Cardiac fibroblast (primary cell): ENCODE results near the gene C1orf21.

Experiments used
- DNase-seq, 2 donors: peaks; one replicate each; pipeline versions ENCODE4 v3.0.0 to v3.0.0-alpha.2; 2010; ENCODE audit warnings: low read depth in 2 of 2
- H3K4me3 ChIP-seq, 2 donors: replicated peaks in 1 of 2; 1 replicate in 1 of 2; 2 replicates in 1 of 2; pipeline ENCODE4 v1.5.1; 2011; ENCODE audit warnings: low read depth in 2 of 2, low read length in 2 of 2, mild to moderate bottlenecking in 2 of 2, moderate library complexity in 1 of 2
- CTCF ChIP-seq: IDR thresholded peaks from one replicate; pipeline ENCODE4 v1.5.1; 2011; ENCODE audit warnings: low read depth, mild to moderate bottlenecking, low read length, inconsistent platforms

Gene C1orf21

GRCh38 chr1:184368354-184368753 is 18.5 kb upstream of the C1orf21 start:
- no peak overlapping the region for H3K4me3 ChIP-seq
- DNase-seq = peak in 1 of 2 donors; percentile 9
- no peak for TF ChIP-seq CTCF

- H3K4me3 ChIP-seq = no peak overlapping the region
- DNase-seq = no peak
- no peak for TF ChIP-seq CTCF
Observed at GRCh38 chr1:184370850-184371249, 16.0 kb upstream of the C1orf21 start.

DNA sequence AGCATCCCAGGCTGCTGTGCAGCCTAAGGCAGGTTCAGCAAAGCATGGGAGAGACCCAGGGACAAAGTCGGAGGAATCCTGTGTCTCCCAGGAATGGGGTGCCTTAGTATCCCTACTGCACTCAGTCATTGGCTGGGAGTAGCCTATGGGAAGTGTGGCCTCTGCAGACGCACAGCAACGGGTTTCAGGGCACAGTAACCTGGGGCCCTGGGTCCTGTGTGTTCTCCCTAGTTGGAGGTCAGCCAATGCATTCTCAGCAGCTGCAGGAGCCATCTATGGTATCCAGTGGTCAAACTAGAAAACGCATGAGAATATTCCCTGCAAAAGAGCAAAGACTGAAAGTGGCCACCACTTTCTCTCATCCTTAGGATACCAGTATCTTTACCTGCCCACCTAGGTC is 13.7 kb upstream of the C1orf21 start:
- TF ChIP-seq CTCF = no peak
- no peak overlapping the region for H3K4me3 ChIP-seq
- DNase-seq = no peak

DNA sequence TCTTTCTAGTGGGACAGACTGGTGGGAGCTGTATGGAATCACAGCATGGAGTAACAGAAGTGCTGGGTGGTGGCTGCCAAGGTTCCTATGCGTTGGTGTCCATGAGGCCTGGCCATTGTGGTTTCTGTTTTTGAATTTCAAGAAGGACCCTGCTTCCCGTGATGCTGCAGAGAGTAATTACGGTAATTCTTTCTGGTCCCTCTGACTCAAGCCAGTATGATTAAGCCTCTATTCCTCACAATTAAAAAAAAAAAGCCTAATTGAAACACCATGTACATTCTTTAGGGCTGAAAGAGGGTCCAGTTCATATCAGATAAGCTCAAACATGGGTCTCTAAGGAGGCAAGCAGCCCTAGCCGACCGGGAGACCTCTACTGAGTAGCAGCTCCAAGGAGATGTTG is 10.5 kb upstream of the C1orf21 start:
- no peak for TF ChIP-seq CTCF
- no peak for DNase-seq
- no peak overlapping the region for H3K4me3 ChIP-seq

DNA sequence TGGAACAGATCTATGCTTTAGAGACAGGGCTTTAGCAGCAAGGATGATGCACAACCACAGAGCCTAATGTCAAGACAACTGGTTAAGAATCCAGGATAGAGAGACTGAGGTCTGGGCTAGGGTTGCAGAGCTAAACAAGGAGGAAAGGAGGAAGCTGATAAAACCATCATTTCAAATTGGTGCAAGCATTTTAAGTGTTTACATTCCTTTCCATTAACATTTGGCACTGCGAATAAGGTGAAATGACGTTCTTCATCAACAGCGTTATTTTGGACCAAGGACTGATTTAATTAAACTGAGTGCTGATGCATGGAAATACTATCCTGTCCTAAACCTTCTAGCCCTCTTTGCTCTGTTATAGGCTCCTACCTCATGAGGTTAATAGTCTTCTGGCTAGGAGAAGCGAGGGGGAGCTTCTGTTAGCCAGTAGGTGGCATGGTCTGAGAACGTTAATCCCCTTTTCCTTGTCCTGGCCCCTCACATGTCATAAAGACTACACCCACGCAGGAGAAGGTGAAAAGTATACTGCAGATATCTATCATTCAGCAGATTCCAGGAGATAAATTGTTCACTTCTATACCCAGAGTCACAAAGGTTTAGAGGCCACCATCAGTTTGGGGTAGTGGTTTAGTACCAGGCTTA is 7.6 kb upstream of the C1orf21 start:
- no peak for DNase-seq

DNA sequence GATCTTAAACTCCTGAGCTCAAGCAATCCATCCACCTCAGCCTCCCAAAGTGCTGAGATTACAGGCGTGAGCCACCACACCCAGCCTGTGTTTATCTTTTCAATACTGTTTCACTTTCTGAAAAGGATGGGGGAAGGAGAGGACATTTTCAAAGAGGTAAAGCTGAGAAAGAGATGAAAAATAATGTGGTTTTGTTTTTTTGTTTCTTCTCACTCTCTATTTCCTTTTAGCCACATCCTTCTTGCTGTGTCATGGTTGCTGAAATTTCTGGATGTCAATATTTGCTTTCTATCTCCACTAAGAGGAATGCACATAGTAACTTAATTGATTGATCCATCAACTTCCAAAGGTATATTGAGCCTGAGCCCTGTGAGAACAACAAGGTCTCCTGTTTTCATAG is 6.4 kb upstream of the C1orf21 start:
- TF ChIP-seq CTCF = no peak
- H3K4me3 ChIP-seq = no peak overlapping the region
- DNase-seq = no peak

More for the DNA sequence above, 7.6 kb upstream of the C1orf21 start:
- TF ChIP-seq CTCF = peak; percentile 3
- H3K4me3 ChIP-seq = no peak overlapping the region

DNA sequence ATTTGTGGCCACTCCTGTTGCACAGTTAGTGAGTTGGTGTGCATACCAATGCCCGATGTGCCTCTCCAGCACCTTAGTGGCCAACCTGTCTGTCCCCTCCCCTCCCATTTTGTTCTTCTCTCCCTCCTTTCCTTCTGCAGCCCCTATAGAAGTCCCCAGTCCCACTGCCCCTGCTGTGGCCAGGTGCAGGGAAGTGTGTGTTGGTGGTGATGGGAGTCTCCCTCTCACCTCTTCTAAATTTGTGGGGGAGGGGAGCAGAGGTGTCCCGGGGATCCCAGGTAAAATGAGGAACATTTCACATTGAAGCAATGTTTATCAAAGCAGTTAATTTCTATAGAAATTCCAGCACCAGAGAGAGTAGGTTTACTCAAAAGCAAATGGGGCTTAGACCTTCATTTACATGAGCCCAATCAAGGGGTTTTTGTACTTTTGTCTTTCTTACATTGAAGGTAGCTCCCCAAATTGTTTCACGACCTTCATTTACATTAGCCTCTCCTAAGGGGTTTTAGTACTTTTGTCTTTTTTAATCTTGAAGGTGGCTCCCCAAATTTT is 3.0 kb upstream of the C1orf21 start:
- no peak for DNase-seq
- no peak for TF ChIP-seq CTCF
- no peak overlapping the region for H3K4me3 ChIP-seq
